Measurements from ENCODE around the gene RRP1B.

DNA sequence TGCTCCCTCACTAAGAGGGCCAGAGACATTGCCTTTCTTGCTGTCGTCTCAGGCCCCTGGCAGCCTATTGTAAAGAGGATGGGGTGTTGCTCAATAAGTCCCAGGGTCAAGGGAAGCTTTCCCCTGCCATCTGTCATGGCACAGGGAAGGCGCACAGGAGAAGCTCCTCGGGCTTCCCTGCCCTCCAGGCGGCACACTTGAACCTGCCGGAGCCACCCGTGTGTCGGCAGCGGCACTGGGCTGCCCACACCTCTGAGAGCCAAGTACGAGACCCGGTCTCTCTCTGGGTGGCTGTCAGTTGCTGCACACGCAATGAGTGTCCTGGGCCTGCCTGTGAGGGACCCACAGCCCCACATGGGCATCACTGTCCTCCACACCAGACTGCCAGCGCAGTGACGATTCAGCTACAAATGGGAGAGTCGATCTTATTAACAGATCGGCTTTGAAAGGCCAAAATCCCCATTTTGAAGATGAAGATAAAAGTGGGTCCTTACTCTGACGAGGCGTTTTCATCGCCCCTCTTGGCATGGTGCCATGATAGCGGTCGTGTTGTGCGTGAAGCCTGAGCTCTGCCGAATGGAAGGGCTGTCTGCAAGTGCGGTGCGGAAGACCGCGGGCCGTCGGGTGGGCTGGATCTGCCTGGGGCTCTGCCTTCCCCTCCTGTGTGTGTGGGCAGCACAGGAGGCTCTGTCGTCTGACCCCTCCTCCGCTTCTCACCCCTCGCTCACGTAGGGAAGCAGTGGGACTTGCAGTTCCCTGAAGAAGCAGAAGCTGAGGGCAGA lies 30.4 kb downstream of the RRP1B start:
- TF ChIP-seq, protein P1, sequence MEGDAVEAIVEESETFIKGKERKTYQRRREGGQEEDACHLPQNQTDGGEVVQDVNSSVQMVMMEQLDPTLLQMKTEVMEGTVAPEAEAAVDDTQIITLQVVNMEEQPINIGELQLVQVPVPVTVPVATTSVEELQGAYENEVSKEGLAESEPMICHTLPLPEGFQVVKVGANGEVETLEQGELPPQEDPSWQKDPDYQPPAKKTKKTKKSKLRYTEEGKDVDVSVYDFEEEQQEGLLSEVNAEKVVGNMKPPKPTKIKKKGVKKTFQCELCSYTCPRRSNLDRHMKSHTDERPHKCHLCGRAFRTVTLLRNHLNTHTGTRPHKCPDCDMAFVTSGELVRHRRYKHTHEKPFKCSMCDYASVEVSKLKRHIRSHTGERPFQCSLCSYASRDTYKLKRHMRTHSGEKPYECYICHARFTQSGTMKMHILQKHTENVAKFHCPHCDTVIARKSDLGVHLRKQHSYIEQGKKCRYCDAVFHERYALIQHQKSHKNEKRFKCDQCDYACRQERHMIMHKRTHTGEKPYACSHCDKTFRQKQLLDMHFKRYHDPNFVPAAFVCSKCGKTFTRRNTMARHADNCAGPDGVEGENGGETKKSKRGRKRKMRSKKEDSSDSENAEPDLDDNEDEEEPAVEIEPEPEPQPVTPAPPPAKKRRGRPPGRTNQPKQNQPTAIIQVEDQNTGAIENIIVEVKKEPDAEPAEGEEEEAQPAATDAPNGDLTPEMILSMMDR (IDR thresholded peaks at IDR 0.05 in 2 of 3, conservative IDR thresholded peaks at IDR 0.05 in 1 of 3; ENCODE audit: insufficient read depth in 2 of 3, low read depth in 1 of 3, low read length in 3 of 3), result no peak
- TF ChIP-seq SRSF7 (optimal IDR thresholded peaks at IDR 0.05; ENCODE audit: low read depth, low read length), result no peak
- TF ChIP-seq ETV6 (IDR thresholded peaks at IDR 0.05; ENCODE audit: borderline replicate concordance in 1 of 2, low read depth in 2 of 2, low read length in 1 of 2), result no peak
- TF ChIP-seq ETV6 (CRISPR knock-in tag; IDR thresholded peaks at IDR 0.05; ENCODE audit: borderline replicate concordance), result no peak
- no peak for TF ChIP-seq RAD51 (IDR thresholded peaks at IDR 0.05; ENCODE audit: borderline replicate concordance, low read depth)
- no peak for TF ChIP-seq BMI1 (IDR thresholded peaks at IDR 0.05; ENCODE audit: low read length)
- no peak for TF ChIP-seq JUND (IDR thresholded peaks at IDR 0.05; ENCODE audit: borderline replicate concordance, low read depth, low read length)
- no peak for TF ChIP-seq JUND (tag; IDR thresholded peaks at IDR 0.05; ENCODE audit: borderline replicate concordance, low read depth, low read length)
- no peak for TF ChIP-seq YY1 (IDR thresholded peaks at IDR 0.05; ENCODE audit: borderline replicate concordance in 1 of 3, control insufficient read depth in 1 of 3, extremely low read depth in 1 of 3, insufficient read depth in 3 of 3, insufficient read length in 1 of 3, insufficient replicate concordance in 2 of 3, low read depth in 1 of 3, low read length in 2 of 3)
- no peak for TF ChIP-seq EZH2 (IDR thresholded peaks at IDR 0.05; ENCODE audit: borderline replicate concordance, low read depth, low read length)
- TF ChIP-seq, protein P2, sequence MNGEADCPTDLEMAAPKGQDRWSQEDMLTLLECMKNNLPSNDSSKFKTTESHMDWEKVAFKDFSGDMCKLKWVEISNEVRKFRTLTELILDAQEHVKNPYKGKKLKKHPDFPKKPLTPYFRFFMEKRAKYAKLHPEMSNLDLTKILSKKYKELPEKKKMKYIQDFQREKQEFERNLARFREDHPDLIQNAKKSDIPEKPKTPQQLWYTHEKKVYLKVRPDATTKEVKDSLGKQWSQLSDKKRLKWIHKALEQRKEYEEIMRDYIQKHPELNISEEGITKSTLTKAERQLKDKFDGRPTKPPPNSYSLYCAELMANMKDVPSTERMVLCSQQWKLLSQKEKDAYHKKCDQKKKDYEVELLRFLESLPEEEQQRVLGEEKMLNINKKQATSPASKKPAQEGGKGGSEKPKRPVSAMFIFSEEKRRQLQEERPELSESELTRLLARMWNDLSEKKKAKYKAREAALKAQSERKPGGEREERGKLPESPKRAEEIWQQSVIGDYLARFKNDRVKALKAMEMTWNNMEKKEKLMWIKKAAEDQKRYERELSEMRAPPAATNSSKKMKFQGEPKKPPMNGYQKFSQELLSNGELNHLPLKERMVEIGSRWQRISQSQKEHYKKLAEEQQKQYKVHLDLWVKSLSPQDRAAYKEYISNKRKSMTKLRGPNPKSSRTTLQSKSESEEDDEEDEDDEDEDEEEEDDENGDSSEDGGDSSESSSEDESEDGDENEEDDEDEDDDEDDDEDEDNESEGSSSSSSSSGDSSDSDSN (IDR thresholded peaks at IDR 0.05; ENCODE audit: borderline replicate concordance in 1 of 2, low read depth in 2 of 2, low read length in 2 of 2), result no peak
- TF ChIP-seq ELF1 (tag; IDR thresholded peaks at IDR 0.05), result no peak

Measured in K562 (cell line).